GM19035 (cell line): ENCODE measurements around the gene AGT.
"Not testable (repeated sequence)": the region's sequence is repeated elsewhere in the genome, so short reads cannot be mapped to it uniquely, and the experiment has no call there.

Experiments
- ATAC-seq: cut with Tn5 transposase; IDR thresholded peaks from one replicate; pipeline ENCODE4 v1.9.1; 2021; ENCODE audit not compliant: unreplicated experiment

The AGT gene

DNA sequence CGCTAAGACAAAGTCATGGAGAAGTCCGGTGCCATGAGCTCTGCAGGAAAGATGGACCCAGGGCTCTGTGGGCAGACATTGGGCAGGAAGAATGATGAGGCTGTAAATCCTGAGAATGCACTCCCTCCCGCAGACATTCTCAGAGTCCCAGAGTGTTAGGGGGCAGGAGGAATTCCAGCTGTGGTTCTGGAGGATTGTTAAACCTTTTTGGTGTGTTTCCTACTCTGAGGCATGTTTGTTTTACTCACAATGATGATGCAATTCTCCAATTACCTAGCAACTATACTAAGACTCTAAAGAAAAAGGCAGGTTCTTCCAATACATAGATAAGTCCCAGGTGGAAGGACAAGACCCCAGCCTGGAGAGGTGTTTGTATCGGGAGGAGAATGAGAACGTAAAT is 30.5 kb upstream of the AGT start:
- no peak for ATAC-seq

DNA sequence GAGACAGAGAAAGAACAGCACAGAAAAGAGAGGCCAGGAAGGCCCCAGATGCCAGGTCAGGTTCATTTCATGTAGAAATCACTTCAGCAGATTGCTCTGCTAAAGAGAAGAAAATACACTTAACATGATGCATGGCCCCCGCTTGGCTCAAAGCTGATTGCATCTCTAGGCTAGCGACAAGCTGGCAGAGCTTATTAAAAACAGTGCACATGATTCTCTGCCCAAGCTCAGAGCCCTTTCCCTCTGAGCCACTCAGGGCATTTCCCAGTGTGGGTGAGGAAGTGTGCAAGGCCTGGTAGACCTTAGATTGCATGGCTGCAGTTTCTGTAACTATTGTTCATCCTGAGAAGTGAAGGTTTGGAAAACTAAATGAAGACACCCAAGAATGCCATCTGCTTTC is 30.0 kb upstream of the AGT start:
- no peak for ATAC-seq

DNA sequence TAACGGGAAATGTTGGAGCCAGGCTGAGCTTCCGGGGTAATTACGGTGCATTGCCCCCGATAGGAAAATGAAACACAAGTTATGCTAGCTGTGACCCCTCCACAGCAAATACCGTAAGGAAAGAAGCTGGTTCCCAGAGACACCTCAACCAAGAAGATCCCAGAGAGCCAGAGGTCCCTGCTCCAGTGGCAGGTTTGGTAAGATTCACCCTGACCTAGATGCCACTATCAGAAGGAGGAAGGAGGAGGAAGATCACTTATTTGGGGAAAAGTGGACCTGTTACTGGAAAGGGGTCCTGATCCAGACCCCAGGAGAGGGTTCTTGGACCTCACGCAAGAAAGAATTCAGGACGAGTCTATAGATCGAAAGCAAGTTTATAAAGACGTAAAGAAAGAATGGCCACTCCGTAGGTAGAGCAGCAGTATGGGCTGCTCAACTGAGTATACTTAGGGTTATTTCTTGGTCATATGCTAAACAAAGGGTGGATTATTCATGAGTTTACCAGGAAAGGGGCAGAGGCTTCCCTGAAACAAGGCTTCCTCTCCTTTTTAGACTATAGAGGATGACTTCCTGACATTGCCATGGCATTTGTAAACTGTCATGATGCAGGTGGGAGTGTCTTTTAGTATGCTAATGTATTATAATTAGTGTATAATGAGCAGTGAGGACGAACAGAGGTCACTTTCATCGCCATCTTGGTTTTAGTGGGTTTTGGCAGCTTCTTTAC is 25.8 kb upstream of the AGT start:
- ATAC-seq = no peak

DNA sequence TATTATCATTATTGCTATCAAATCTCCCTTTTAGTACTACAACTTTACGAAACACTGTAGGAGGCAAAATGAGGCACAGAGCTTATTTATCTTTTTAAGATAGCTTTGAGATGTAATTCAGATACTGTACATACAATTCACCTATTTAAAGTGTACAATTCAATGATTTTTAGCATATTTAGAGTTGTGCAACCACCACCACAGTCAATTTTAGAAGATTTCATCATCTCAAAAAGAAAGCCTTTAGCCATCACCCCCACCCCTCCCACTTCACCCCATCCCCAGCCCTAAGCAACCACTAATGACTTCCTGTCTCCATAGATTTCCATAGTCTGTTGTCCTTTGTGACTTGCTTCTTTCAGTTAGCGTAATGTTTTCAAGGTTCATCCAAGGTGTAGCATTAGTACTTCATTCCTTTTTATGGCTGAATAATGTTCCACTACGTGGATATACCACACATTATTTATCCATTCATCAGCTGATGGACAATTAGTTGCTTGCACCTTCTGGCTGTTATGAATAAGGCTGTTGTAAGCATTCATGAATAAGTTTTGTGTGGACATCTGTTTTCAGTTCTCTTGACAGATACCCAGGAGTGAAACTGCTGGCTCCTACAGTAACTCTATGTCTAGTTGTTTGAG is 23.8 kb upstream of the AGT start:
- ATAC-seq = no peak

DNA sequence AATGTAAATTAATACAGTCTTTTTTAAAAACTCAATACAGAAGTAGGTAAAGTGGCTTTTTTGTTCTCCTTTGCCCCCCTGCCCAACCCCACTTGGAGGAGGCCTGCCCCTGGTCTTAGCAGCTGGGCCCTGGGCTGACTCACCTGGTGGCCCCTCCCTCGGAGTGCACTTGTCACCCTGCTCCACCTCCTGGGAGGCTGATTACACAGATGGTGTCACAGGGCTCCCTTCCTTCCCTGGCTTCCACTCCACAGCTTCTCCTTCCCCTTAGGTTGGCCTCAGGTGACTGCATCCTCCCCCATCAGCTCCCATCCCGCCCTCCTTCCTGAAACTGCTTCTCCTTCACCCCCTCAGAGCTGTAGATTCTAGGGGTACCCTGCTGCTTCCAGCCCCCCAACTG is 21.5 kb upstream of the AGT start:
- no peak for ATAC-seq

DNA sequence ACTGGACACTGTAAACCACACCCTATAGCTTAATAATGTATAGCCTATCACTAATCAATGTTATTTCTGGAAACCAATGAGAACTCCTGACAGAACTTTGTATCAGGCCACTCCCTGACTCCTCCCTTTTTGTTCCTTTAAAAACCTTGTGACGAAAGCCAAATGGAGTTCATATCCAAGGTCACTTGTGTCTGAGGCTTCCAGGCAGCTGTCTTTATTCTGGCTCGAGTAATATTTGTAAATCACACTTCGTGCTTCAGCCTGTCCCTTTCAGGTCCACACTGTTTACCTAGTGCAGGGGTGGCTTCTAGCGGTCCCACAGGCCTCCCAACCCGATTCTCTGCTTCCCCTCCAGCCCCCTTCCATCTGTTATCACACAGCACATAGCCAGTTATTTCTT is 17.1 kb upstream of the AGT start:
- no peak for ATAC-seq

DNA sequence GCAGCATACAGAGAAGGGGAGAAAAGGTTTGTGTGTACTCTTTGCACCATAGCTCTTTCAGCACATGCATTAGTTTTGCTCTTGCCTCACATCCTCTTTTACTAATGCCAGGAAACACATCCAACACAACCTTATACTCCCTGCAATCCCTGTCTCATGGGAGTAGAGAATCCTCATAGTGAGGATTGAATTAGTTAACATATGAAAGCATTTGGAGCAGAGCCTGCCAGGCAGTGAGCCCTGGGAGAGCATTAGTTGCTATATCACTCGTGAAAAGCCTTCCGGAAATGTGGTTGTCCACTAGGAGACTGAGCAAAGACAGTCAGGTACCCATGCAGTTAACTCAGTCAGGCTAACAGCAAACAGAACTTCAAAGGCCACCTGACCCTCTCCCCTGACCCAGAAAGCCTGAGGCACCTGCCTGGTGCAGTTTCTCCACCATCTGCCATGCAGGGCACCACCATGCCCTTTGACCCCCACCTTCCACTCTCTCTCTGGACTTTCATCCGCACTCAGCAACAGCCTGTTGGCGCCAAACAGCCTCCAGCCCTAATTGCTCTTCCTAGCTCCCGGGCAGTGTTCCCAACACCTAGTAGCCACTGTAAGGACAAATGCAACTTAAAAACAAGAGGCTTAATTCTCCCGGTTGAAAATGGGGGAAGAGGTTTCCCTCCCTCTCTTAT is 14.9 kb upstream of the AGT start:
- ATAC-seq = no peak

DNA sequence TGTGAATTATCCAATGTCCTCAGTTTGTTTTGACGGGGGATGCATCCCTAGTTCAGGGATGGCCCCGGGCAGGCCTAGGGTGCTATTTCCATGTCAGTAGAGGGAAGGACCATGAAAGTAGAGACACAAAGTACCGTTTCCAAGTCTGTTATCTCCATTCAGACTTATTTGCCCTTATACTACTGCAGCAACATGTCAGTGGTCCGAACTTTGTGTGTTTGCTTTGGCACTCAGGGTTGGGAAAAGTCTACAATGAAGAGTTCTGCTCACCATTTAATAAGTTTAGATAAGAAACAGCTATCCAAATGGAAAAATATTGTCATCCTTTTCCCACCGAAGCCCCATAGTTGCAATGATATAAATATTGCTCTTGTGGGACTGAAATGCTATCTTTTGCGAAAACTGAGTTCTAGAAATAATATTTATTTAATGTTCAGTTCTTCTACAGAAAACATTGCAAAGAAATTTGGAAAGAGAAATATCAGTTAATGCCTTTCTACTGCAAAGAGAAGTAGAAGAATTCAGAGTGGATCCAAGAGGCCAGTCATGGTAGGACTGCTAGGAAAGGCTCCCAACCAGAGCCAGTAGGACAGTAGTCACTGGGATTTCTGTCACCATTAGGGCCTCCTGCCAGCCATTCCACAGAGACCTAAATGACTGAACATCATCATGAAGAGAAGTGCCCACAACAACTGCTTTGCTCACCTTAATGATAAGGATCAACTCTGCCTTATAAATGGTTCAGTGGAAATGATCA is 11.5 kb upstream of the AGT start:
- no peak for ATAC-seq

DNA sequence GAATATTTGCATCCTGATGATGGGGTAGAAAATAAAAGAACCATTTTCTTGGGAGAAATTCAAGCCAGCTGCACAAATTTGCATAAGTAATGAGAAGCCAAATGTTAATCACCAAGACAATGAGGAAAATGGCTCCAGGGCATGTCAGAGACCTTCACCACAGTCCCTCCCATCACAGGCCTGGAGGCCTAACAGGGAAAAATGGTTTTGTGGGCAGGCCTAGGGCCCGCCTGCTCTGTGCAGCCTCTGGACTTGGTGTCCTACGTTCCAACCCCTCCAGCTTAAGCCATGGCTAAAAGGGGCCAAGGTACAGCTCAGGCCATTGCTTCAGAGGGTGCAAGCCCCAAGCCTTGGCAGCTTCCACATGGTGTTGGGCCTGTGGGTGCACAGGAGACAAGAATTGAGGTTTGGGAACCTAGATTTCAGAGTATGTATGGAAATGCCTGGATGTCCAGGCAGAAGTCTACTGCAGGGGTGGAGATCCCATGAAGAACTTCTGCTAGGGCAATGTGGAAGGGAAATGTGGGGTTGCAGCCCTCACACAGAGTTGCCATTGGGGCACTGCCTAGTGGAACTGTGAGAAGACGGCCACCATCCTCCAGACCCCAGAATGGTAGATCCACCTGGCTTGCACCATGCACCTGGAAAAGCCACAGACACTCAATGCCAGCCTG is 8.1 kb upstream of the AGT start:
- not testable (repeated sequence) for ATAC-seq

DNA sequence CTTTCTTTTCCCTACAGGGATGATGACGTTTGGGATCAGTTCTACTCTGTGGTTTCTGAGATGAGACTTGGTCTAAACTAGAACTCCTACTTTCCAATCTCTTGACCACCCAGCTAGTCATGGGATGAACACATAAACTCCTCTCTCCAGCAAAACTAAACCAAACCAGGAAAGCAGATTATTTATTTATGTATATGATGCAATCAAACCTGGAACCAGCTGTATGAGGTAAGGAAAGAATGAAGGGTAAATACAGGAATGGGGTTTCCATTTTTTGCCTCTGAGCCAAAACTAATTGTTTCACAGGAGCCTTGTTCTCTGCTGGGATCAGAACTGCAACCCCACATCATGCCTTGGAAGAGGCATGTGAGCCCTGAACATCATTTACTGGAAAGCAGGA is 3.3 kb upstream of the AGT start:
- ATAC-seq = no peak

DNA sequence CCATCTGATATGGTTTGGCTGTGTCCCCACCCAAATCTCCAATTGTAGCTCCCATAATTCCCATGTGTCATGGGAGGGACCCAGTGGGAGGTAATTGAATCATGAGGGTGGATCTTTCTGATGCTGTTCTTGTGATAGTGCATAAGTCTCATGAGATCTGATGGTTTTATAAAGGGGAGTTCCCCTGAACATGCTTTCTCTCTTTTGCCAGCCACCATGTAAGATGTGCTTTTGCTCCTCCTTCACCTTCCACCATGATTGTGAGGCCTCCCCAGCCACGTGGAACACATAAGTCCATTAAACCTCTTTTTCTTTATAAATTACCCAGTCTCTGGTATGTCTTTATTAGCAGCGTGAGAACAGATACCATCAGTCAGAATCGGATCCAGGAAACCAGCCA is 2.5 kb upstream of the AGT start:
- not testable (repeated sequence) for ATAC-seq

DNA sequence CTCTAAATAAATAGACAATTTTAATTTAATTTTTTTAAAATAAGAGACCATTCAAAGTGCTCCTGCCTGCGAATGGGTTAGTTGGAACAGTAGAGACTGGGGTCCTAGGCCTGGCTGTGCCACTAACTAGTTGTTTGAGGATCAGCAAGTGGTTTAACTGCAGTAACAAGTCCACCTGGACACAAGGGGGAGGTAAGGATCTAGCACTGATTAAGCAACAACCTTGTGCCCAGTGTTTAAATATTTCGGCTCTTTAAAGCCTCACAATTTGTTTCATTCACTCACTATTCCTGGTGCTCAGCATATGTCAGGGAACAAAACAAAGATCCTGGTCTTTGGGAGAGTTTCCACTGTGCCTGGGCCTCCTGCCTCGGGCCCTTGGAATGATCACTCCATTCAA is 1.6 kb upstream of the AGT start:
- no peak for ATAC-seq

DNA sequence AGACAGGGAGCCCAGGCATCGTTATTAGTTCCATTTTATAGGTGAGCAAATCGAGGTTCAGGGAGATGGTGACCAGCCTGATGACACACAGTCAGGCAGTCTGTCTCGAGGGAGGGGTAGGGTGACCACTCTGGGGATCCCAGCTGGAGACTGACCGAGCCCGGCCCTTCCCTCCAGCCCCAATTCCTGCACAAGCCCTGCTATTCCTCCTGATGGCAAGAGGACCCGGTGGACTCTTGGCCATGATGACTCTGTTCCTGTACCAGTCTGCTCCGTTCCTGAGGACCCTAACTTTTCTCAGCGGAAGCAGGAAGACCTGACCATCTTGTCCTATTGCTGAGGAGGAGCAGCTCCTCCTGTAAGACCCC is 391 bp downstream of the AGT start:
- ATAC-seq = no peak

DNA sequence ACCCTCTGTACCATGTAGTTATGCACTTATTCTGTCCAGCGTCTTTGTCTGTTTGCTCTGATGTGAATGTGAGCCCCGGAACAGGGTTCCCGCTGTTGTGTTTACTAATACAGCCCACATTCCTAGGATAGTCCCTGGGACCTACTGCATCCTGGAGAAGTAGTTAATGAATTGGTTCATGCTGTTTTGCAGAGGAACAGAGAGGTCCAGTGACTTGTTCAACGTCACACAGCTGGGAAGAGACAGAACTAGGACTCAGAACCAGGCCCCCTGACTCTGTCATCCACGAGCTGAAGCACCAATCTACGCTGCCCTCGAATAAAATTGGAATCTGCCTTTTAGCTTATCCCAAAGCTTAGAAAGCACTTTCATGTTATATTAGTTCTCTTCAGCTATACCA is 784 bp downstream of the AGT start:
- ATAC-seq = no peak

DNA sequence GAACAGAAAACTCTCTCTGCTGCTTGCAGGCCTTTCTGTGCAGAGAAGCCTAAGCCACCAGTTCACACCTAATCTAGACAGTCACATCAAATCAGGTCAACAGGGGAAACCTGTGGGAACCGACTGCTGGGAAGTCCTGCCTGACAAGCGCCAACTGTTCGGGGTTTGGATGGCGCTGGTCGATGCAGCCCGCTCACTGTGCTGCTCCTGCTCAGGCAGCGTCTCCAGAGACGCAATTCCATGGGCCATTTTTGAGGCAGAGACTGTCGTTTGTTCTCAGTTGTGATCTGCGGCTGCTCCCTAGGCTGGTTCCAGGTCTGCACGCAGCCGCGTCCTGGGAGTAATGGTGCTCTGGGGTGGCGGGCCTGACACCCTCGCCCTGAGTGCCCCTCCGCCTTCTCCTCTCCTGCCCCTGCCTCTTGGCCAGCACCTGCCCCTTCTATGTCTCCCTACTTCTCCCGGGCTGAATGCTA is 1.4 kb downstream of the AGT start:
- ATAC-seq = no peak

DNA sequence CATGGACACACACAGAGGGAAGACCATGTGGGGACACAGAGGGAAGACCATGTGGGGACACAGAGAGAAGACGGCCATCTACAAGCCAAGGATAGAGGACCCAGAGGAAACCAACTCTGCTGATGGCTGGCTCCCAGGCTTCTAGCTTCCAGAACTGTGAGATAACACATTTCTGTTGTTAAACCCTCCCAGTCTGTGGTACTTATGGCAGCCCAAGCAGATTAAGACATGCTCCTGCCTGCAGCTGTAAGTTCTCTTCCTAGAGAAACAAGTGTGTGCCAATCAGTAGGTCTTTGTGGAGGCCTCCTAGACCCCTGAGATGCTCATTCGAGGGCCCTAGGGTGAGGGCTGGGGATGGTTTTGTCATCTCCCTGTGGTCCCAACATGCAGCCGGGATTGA is 2.7 kb downstream of the AGT start:
- no peak for ATAC-seq

DNA sequence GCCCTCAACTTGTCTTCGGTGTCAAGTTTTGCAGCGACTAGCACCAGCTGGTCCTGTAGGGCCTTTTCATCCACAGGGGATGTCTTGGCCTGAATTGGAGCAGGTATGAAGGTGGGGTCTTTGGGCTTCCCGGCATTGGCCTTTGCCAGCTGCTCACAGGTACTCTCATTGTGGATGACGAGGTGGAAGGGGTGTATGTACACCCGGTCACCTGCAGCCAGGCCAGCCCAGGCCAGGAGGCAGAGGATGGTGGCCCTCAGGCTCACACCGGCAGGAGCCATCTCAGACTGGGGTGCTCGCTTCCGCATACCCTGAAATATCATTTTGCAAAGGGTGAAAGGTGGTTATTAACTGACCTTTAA is 3.4 kb downstream of the AGT start:
- no peak for ATAC-seq

DNA sequence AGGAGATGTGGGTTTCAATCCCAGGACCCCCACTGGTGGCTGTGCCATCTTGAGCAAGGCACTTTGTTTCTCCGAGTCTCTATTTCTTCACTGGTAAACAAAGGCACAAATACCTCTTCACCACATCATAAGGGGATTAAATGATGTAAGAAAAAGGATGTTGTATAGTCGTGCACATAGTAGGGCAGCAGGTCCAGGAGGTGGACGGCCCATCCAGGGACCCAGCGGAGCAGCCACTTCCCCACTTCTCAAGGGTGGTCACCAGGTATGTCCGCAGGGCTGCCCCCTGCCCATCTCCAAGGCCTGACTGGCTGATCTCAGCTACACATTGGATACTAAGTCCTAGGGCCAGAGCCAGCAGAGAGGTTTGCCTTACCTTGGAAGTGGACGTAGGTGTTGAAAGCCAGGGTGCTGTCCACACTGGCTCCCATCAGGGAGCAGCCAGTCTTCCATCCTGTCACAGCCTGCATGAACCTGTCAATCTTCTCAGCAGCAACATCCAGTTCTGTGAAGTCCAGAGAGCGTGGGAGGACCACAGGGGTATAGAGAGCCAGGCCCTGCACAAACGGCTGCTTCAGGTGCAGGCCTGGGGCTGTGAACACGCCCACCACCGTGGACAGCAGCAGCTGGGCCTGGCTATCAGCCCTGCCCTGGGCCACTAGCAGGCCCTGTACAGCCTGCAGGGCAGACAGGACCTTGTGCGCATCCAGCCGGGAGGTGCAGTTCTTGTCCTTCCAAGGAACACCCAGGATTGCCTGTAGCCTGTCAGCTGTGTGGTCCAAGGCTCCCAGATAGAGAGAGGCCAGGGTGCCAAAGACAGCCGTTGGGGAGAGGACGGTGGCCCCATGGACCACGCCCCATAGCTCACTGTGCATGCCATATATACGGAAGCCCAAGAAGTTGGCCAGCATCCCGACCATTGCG is 4.0 kb downstream of the AGT start:
- no peak for ATAC-seq

DNA sequence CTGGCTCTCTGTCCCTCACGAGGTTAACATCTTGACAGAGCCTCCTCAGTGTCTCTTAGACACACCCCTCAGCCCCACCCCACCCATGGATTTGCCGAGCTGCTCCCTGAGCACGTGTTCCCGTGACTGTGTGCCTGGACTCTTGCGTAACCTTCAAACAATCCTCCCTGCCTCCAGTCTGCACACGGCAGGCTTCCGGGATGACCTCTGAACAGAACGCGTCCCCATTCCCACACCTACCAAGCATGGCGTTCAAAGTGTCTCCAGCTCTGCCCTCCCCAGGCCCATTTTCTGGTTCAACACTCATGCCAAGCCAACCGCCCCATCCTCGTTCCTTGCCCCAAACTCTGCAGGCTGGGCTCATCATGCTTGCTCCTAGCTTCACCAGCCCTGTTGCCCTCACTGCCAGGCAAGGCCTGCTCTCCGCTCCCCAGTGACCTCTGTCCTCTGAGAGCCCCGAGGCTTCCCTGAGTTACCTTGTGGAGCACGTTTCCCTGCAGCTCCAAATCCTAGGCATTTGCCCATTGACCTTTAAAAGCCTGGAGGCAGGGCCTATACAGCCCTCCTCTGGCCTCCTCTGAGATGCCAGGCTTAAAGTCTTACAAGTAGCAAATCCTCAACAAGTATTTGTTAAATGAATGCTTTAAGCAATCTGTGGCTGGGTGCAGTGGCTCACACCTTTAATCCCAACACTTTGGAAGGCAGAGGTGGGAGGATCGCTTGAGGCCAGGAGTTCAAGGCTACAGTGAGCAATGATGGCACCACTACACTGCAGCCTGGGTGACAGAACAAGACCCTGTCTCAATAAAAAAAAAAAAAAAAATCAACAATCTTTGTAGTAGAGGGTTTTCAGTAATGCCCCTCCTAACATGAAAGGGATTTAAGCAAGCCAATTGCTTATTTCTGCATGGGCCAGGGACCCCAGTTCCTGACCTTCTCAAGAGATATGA is 5.0 kb downstream of the AGT start:
- ATAC-seq = no peak
